GM03348 (cell line): ENCODE measurements around the gene XPC.
"Not testable (repeated sequence)": the region's sequence is repeated elsewhere in the genome, so short reads cannot be mapped to it uniquely, and the experiment has no call there.

Experiments
- DNase-seq: peaks from one replicate; pipeline ENCODE4 v3.0.0; 2012; ENCODE audit warnings: low spot score

The XPC gene

GRCh38 chr3:14119651-14120050 lies 58.8 kb downstream of the XPC start:
- DNase-seq = no peak

- no peak for DNase-seq
Observed at GRCh38 chr3:14118400-14119381, 59.7 kb downstream of the XPC start.

GRCh38 chr3:14117468-14118399 lies 60.7 kb downstream of the XPC start:
- DNase-seq = no peak

DNA sequence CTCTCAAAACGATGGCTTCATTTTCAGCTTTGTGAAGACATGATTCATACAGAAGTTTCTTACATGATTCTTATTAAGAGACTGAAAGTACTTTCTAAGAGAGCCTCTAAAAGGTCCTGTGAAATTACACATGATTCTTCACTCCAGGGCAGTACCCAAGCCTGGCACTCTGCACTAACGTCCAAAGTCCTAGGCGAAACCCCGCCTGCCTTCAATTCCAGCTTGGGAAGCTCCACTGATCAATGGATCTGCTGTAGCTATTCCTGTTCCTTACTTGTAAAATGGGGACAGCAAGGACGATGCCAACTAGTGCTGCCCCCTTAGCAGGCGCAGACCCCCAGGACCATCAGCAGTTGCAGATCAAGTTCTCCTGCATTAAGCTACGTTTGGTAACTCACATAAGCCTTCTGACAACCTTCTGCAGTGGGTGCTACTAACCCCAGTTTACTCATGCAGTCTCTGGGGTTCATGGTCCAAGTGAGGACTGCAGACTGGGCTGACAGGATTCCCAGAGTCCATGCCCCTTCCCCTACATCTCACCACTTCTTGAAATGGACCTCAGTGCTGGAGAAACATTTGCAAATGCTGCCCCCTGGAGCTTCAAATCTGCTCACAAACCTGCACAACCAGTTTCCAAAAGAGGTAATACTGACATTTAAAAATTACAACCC lies 64.3 kb downstream of the XPC start:
- DNase-seq = no peak

GRCh38 chr3:14110699-14111098 lies 67.7 kb downstream of the XPC start:
- no peak for DNase-seq

GRCh38 chr3:14109821-14110220 lies 68.6 kb downstream of the XPC start:
- DNase-seq = not testable (repeated sequence)

GRCh38 chr3:14097616-14098391 lies 80.6 kb downstream of the XPC start:
- DNase-seq = no peak

GRCh38 chr3:14096742-14097141 lies 81.7 kb downstream of the XPC start:
- no peak for DNase-seq
